IPS-18a (cell line): ENCODE measurements around the gene FOXP1.

Experiments
- H3K27ac ChIP-seq: one replicate; pipeline ENCODE4 v1.5.1; 2013; ENCODE audit warnings: low read length
- H3K27me3 ChIP-seq: one replicate; pipeline ENCODE4 v1.6.1; 2013; ENCODE audit warnings: mild to moderate bottlenecking, low read length; ENCODE audit not compliant: control insufficient read depth, insufficient read depth
- H3K36me3 ChIP-seq: one replicate; pipeline ENCODE4 v1.6.1; 2013; ENCODE audit warnings: low read depth, low read length; ENCODE audit not compliant: control insufficient read depth
- H3K4me1 ChIP-seq: one replicate; pipeline ENCODE4 v1.6.1; 2013; ENCODE audit warnings: low read depth, low read length; ENCODE audit not compliant: control insufficient read depth
- H3K4me3 ChIP-seq: one replicate; pipeline ENCODE4 v1.5.1; 2013; ENCODE audit warnings: low read length
- H3K9ac ChIP-seq: one replicate; pipeline ENCODE4 v1.6.1; 2013; ENCODE audit warnings: mild to moderate bottlenecking, low read length, moderate library complexity
- H3K9me3 ChIP-seq: one replicate; pipeline ENCODE4 v1.6.1; 2013; ENCODE audit warnings: low read depth, low read length; ENCODE audit not compliant: control insufficient read depth

Gene FOXP1

DNA sequence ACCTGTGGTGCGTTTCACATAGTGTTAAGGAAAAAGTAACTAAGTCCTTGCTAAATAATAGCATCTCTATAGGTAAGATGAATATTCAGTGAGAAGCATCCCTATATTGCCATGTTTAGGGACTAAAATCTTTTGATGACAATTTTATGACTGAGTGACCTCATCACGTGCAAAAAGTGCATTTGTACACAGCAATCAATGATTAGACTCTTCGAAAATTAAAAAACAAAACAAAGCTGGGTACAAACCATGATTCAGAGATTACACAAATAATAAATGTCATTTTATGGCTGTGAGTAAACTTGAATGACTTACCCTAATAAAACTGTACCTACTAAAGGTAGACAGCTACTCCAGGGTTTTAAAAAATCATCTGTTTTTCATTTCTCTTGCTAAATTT lies 505.3 kb downstream of the FOXP1 start:
- Histone ChIP-seq H3K27me3 (no peaks in the 10 kb centered on the region), H3K27ac (no peak overlapping the region), H3K4me1 (peaks cover 18% of the 10 kb centered on the region), H3K9ac (no peak overlapping the region), H3K4me3 (no peak overlapping the region), H3K36me3 (no peaks in the 10 kb centered on the region), H3K9me3 (no peaks in the 10 kb centered on the region)

DNA sequence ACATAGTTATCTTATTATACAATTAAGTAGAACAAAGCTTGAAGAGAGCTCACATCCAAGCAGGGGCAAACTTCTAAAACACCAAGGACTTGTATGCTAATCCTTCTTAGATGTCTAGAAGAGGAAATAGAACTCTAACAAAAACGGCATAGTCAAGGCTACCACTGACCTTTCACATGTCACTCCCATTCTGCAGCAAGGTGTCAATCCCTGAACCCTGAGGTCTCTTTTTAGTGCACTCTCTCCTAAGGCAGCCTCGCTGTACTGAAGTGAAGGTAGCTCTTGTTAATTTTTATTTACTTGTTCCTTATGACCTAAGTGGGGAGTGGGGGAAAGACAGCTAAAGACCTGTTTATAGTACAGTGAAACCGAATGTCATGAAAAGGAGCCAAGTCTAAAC lies 506.5 kb downstream of the FOXP1 start:
- Histone ChIP-seq H3K4me3 (no peak overlapping the region), H3K27ac (no peak overlapping the region), H3K4me1 (peaks cover 19% of the 10 kb centered on the region), H3K9ac (no peak overlapping the region), H3K27me3 (no peaks in the 10 kb centered on the region), H3K36me3 (no peaks in the 10 kb centered on the region), H3K9me3 (no peaks in the 10 kb centered on the region)

DNA sequence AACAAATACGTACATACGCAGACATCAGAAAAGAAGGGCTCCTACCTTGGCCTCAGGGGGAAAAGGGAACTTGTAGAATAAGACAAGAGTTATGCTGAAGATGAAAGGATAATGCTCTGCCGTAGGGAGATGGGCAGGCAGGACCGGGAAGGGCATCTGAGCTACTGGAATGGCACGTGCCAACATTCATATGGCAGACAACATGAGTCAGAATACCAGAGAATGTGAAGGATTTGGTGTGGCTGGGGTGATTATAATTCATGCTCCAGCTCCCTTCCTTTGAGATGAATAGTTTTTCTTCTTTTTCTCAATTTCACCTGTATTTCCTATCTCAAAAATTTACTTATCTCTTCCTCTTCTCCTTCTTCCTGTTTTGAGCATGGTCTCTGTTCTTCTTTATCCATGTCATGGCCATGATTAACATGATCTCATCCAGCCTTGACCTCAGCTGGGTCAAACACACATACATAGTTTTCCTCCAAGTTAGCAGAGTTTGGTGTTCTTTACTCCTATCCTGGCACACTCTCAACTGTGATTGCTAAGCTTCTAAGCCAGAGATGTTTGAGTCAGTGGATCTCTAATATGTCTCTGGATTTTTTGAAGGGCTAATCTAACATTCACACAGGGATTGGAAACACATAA lies 507.0 kb downstream of the FOXP1 start:
- no peaks in the 10 kb centered on the region for H3K36me3 ChIP-seq
- H3K9me3 ChIP-seq: no peaks in the 10 kb centered on the region
- no peak overlapping the region for H3K4me3 ChIP-seq
- H3K4me1 ChIP-seq: peaks cover 19% of the 10 kb centered on the region
- no peak overlapping the region for H3K27ac ChIP-seq
- no peaks in the 10 kb centered on the region for H3K27me3 ChIP-seq
- no peak overlapping the region for H3K9ac ChIP-seq

DNA sequence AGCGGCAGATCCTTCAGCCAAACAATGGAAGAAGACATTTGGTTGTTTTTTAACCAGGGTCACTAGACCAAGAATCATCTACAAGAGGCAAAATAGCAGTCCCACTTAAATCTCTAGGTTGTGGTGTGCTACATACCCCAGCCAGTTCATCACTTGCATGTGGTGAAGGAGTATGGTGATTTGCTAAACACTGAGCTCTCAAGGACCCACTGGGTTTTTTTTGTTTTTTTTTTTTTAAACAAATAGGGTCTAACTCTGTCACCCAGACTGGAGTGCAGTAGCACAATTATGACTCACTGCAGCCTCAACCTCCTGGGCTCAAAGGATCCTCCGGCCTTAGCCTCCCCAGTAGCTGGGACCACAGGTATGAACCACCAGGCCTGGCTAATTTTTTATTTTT lies 508.0 kb downstream of the FOXP1 start:
- Histone ChIP-seq H3K36me3 (no peaks in the 10 kb centered on the region), H3K9ac (no peak overlapping the region), H3K27ac (no peak overlapping the region), H3K27me3 (no peaks in the 10 kb centered on the region), H3K9me3 (no peaks in the 10 kb centered on the region), H3K4me3 (no peak overlapping the region), H3K4me1 (peaks cover 19% of the 10 kb centered on the region)

DNA sequence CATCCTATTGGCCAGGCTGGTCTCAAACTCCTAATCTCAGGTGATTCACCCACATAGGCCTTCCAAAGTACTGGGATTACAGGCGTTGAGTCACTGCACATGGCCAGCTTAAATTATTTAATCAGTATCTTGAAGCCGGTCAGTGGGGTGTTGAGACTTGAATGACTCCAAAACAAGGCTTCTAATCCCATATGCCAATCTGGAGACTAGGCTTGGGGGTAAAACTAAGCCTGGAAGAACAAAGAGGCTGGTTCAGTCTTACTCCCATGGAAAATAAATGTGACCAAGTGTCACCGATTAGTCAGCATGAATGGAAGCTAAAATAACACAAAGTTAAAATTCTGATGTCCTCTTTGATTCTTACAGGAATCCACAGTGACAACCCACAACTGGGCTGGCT lies 509.1 kb downstream of the FOXP1 start:
- Histone ChIP-seq H3K27ac (no peak overlapping the region), H3K9ac (no peak overlapping the region), H3K36me3 (no peaks in the 10 kb centered on the region), H3K4me1 (peaks cover 24% of the 10 kb centered on the region), H3K27me3 (no peaks in the 10 kb centered on the region), H3K4me3 (no peak overlapping the region), H3K9me3 (no peaks in the 10 kb centered on the region)

DNA sequence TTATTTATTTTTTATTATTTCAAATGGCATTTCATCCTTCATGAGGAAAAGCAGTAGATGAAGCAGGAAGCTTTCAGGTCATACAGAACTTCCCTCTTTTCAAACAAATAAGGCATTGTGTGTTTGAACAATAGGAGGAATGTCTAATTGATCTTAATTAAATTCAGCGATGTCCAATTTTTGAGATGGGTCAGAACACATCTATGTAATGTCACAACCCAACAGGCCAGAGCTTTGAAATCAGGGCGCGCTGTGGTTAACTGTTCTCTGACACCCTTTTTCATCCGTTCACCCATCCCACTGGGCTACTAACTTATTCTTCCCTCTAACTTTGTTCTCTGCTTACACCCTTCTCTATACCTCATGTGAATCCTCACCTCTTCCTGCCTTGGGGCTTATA lies 510.5 kb downstream of the FOXP1 start:
- no peaks in the 10 kb centered on the region for H3K9me3 ChIP-seq
- H3K4me3 ChIP-seq: no peak overlapping the region
- H3K9ac ChIP-seq: no peak overlapping the region
- H3K36me3 ChIP-seq: no peaks in the 10 kb centered on the region
- no peaks in the 10 kb centered on the region for H3K27me3 ChIP-seq
- no peak overlapping the region for H3K27ac ChIP-seq
- peaks cover 17% of the 10 kb centered on the region for H3K4me1 ChIP-seq

DNA sequence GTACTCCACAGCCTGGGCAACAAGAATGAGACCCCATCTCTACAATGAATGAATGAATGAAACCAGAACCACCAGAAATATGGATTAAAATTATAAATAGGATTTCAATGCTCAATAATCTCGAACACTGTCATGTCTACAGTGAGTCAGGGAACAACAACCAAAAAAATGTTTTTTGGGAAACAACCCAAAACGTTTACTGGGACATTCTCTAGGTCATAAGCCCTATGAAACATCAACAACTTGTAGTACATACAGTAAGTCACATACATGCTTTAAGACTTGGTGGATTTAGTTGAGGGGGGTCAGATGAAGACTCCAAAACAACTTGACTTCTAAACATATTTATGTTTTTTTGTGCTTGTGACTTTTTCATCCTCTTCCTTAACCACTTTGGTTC lies 511.2 kb downstream of the FOXP1 start:
- no peak overlapping the region for H3K4me3 ChIP-seq

DNA sequence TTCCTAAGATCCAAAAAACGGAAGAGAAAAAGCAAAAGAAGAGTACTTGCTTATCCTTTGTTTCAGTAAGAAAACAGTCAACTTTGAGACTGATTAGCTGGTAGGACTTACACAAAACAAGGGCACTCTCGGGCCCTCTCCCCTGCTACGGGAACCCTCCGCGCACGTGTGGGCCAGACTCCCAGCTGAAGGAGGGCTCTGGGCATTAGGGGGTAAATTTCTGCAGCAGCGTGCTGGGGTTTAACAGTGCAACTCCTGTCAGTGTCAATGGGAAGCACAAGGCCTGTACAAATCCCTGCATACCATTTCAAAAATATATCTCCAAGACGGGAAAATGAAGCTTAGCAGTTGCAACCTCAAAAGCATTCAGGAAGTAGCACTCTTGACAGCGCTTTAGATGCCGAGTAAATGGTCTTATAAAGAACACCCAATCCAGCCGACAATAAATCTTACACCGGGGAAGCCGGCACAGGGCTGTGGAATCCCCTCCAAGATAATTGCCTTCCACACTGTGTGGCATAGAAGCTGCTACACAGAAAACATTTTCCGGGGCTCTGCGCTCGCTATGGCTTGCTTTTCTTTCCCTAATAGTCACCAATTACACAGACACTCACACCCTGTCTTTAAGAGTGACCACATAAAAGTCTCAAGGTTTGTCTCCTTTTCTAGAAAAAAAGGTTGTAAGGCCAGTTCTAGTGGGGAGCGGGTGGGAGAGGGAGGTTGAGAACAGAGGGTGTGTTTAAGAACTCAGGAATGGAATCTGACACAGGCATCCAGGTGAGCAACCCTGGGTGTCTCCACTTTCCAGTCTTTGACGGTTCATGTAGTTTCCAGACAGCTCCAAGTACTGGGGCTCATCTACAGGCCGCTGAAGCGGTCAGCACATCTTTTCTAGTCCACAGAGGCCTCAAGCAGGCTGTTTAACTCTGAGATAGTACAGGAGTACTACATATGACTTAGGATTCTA lies 512.7 kb downstream of the FOXP1 start:
- H3K9me3 ChIP-seq: no peaks in the 10 kb centered on the region
- no peak overlapping the region for H3K9ac ChIP-seq
- no peak overlapping the region for H3K27ac ChIP-seq
- H3K27me3 ChIP-seq: peaks cover 11% of the 10 kb centered on the region
- no peaks in the 10 kb centered on the region for H3K36me3 ChIP-seq
- H3K4me1 ChIP-seq: peaks cover 35% of the 10 kb centered on the region
- H3K4me3 ChIP-seq: no peak overlapping the region

More for the DNA sequence above, 511.2 kb downstream of the FOXP1 start:
- H3K4me1 ChIP-seq: peaks cover 19% of the 10 kb centered on the region
- H3K9ac ChIP-seq: no peak overlapping the region
- no peaks in the 10 kb centered on the region for H3K27me3 ChIP-seq
- H3K36me3 ChIP-seq: no peaks in the 10 kb centered on the region
- no peaks in the 10 kb centered on the region for H3K9me3 ChIP-seq
- no peak overlapping the region for H3K27ac ChIP-seq

DNA sequence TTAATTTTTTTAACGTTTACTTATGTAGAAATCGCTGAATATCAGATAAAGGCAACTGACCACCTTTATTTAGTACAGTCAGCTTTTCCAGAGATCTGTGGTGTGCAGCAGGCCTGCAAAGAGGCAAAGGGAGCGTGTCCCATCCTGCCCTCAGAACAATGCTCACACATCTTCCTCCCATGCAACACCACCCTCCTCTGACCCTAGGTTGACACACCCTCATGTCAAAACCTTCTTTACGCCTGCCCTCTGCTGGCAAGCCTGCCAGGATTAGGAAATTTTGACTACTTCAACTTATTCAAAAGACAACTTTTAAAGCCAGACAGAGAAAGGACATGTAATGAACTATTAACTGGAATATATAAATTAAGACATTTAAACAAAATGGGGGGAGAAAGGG lies 513.7 kb downstream of the FOXP1 start:
- Histone ChIP-seq H3K9me3 (no peaks in the 10 kb centered on the region), H3K4me3 (no peak overlapping the region), H3K9ac (no peak overlapping the region), H3K36me3 (no peaks in the 10 kb centered on the region), H3K27me3 (peaks cover 14% of the 10 kb centered on the region), H3K4me1 (peaks cover 38% of the 10 kb centered on the region), H3K27ac (no peak overlapping the region)

DNA sequence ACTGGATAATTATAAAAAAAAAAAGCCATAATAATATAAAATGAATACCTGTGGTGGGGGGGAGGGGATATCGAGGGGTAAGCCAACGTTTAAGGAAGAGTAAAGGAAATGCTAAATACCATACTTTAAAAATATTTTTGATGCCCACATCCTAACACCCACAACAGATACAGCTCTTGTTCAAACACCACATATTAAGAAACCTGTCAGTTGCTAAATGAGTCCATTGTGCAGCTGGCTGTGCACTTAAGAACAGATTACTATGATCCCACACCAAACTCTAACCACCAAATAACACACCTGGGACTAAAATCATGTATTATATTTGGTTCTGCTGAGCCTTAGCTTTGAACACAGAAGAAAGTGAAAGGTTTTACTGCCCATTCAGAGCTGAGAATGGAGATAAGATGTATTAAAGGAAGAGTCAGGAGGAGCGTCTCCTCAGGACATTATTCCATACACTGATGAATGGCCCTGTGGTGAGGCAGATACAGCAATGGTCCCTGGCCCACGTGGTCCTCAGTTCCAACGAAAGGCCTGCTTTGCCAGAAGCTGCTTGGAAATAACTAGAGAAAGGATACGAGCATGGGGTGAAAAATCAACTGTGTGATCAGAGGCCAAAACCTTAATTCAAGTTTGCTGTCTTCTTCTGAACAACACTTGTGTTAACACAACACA lies 515.4 kb downstream of the FOXP1 start:
- peaks cover 43% of the 10 kb centered on the region for H3K4me1 ChIP-seq
- no peak overlapping the region for H3K4me3 ChIP-seq
- H3K36me3 ChIP-seq: no peaks in the 10 kb centered on the region
- H3K9me3 ChIP-seq: no peaks in the 10 kb centered on the region
- peaks cover 28% of the 10 kb centered on the region for H3K27me3 ChIP-seq
- no peak overlapping the region for H3K9ac ChIP-seq
- H3K27ac ChIP-seq: no peak overlapping the region

DNA sequence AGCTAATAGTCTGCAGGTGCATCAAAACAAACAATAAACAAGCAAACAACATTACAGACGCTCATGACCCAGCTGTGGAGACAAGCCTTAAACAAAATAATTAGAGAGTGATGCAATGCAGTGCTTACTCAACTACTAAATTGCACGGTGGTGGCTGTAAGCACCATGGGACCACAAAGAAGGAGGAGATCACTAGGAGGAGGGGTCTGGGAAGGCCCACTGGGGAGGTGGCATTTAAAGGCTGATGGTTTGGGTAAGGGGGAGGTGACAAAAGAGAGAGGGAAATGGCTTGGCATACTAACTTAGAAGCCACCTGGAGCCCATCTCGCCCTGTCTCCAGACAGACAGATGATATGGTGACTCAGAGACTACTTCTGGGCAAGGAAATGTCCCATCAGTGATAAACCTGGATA lies 516.7 kb downstream of the FOXP1 start:
- H3K4me3 ChIP-seq: peak overlapping the region; percentile 70
- H3K4me1 ChIP-seq: peaks cover 56% of the 10 kb centered on the region
- H3K27ac ChIP-seq: no peak overlapping the region
- H3K27me3 ChIP-seq: peaks cover 36% of the 10 kb centered on the region
- no peaks in the 10 kb centered on the region for H3K9me3 ChIP-seq
- H3K9ac ChIP-seq: no peak overlapping the region
- H3K36me3 ChIP-seq: no peaks in the 10 kb centered on the region
